Subcutaneous adipose tissue (tissue), 4 donors: ENCODE data around the gene RPS24. TPM values are rescaled to one million over a fixed set of nuclear protein-coding genes. Genes with fewer than 3 reads are reported as not detected.

ENCODE experiments used
- total RNA-seq, 4 donors: library from RNA; depleted of rRNA; stranded (reverse); fragments of >200 nt; gene quantifications; one replicate each; pipeline ENCODE4 v1.1.0, GENCODE V29; 2016

Gene RPS24
- total RNA-seq, 4 donors from 2014 or later = 2,158 to 3,598 (median 2,515) TPM

Other genes starting within 250 kb of the RPS24 start
- gene DLG5, start 107.1 kb upstream of the RPS24 start, total RNA-seq = 10 to 100 TPM; 23.0 to 59.5 (median 33.7) TPM
- gene POLR3A, start 4.3 kb upstream of the RPS24 start, total RNA-seq = 10 to 100 TPM in 3 of 4 donors, 1 to 10 TPM in 1; 9.9 to 14.3 (median 12.0) TPM